H9 (cell line): Measurements from ENCODE around the gene ACACA. TPM values are rescaled to one million over a fixed set of nuclear protein-coding genes. Genes with fewer than 3 reads are reported as not detected.

Experiments
- DNase-seq: peaks from one replicate; pipeline ENCODE4 v3.0.0-alpha.2; 2017
- H2AFZ ChIP-seq: one replicate; pipeline ENCODE4 v1.6.1; 2013; ENCODE audit warnings: mild to moderate bottlenecking, low read length, control low read depth, moderate library complexity
- H2AK5ac ChIP-seq: 2 replicates; pipeline ENCODE4 v1.6.1; 2013; ENCODE audit warnings: low read length, control low read depth, mixed read lengths; ENCODE audit not compliant: insufficient read length
- H2BK120ac ChIP-seq: one replicate; pipeline ENCODE4 v1.6.1; 2013; ENCODE audit warnings: low read depth, mild to moderate bottlenecking, low read length, control low read depth, inconsistent platforms; ENCODE audit not compliant: poor library complexity, severe bottlenecking
- H2BK12ac ChIP-seq: 2 replicates; pipeline ENCODE4 v1.6.1; 2013; ENCODE audit warnings: low read length, control low read depth, mixed read lengths, low read depth; ENCODE audit not compliant: insufficient read length
- H2BK15ac ChIP-seq: 2 replicates; pipeline ENCODE4 v1.6.1; 2013; ENCODE audit warnings: low read depth, low read length, control low read depth
- H2BK20ac ChIP-seq: one replicate; pipeline ENCODE4 v1.6.1; 2013; ENCODE audit warnings: low read depth, mild to moderate bottlenecking, low read length, control low read depth, inconsistent platforms; ENCODE audit not compliant: poor library complexity, severe bottlenecking
- H2BK5ac ChIP-seq: 2 replicates; pipeline ENCODE4 v1.6.1; 2013; ENCODE audit warnings: low read length, control low read depth, mixed read lengths; ENCODE audit not compliant: insufficient read length
- H3K14ac ChIP-seq: 2 replicates; pipeline ENCODE4 v1.6.1; 2013; ENCODE audit warnings: low read length, control low read depth; ENCODE audit not compliant: insufficient read depth
- H3K18ac ChIP-seq: 2 replicates; pipeline ENCODE4 v1.6.1; 2013; ENCODE audit warnings: low read depth, mild to moderate bottlenecking, mixed read lengths, low read length, control low read depth; ENCODE audit not compliant: insufficient read length
- H3K23ac ChIP-seq: 2 replicates; pipeline ENCODE4 v1.6.1; 2013; ENCODE audit warnings: low read length, control low read depth, mixed read lengths, low read depth; ENCODE audit not compliant: insufficient read length
- H3K23me2 ChIP-seq: 2 replicates; pipeline ENCODE4 v1.6.1; 2013; ENCODE audit warnings: low read depth, mild to moderate bottlenecking, mixed read lengths, low read length, control low read depth; ENCODE audit not compliant: insufficient read length, poor library complexity, severe bottlenecking
- H3K27ac ChIP-seq: 2 replicates; pipeline ENCODE4 v1.5.1; 2013; ENCODE audit warnings: low read length, control low read depth, mixed read lengths, low read depth; ENCODE audit not compliant: insufficient read length
- H3K27me3 ChIP-seq: 2 replicates; pipeline ENCODE4 v1.6.1; 2013; ENCODE audit warnings: low read length, control low read depth, inconsistent platforms; ENCODE audit not compliant: insufficient read depth
- H3K4ac ChIP-seq: 2 replicates; pipeline ENCODE4 v1.6.1; 2013; ENCODE audit warnings: low read depth, mild to moderate bottlenecking, control low read depth, inconsistent platforms, low read length, moderate library complexity
- H3K4me1 ChIP-seq: 2 replicates; pipeline ENCODE4 v1.6.1; 2013; ENCODE audit warnings: low read length, control low read depth, inconsistent platforms; ENCODE audit not compliant: insufficient read depth
- H3K4me2 ChIP-seq: 2 replicates; pipeline ENCODE4 v1.6.1; 2013; ENCODE audit warnings: low read length, control low read depth, mixed read lengths; ENCODE audit not compliant: insufficient read length, insufficient read depth
- H3K56ac ChIP-seq: 2 replicates; pipeline ENCODE4 v1.6.1; 2013; ENCODE audit warnings: low read depth, mild to moderate bottlenecking, mixed read lengths, low read length, control low read depth; ENCODE audit not compliant: insufficient read length
- H3K79me1 ChIP-seq: 2 replicates; pipeline ENCODE4 v1.6.1; 2013; ENCODE audit warnings: low read depth, mild to moderate bottlenecking, moderate library complexity, low read length, control low read depth, inconsistent platforms; ENCODE audit not compliant: insufficient read depth, poor library complexity, severe bottlenecking
- H3K79me2 ChIP-seq: 2 replicates; pipeline ENCODE4 v1.6.1; 2013; ENCODE audit warnings: low read length, control low read depth, inconsistent platforms; ENCODE audit not compliant: insufficient read depth
- H3K9ac ChIP-seq: 2 replicates; pipeline ENCODE4 v1.6.1; 2013; ENCODE audit warnings: low read length, control low read depth, mixed read lengths; ENCODE audit not compliant: insufficient read length; ENCODE audit errors: extremely low read depth
- H3K9me3 ChIP-seq: one replicate; pipeline ENCODE4 v1.6.1; 2013; ENCODE audit warnings: low read depth, low read length, inconsistent platforms; ENCODE audit not compliant: control insufficient read depth
- H3T11ph ChIP-seq: one replicate; pipeline ENCODE4 v1.6.1; 2013; ENCODE audit warnings: mild to moderate bottlenecking, low read length, control low read depth, inconsistent platforms
- H4K20me1 ChIP-seq: one replicate; pipeline ENCODE4 v1.6.1; 2013; ENCODE audit not compliant: control insufficient read depth, insufficient read length, insufficient read depth
- H4K5ac ChIP-seq: 2 replicates; pipeline ENCODE4 v1.6.1; 2013; ENCODE audit warnings: low read depth, mild to moderate bottlenecking, mixed read lengths, low read length, control low read depth; ENCODE audit not compliant: insufficient read length
- H4K8ac ChIP-seq: replicated peaks from 2 replicates; pipeline ENCODE4 v1.6.1; 2013; ENCODE audit warnings: low read length, control low read depth, mixed read lengths, low read depth; ENCODE audit not compliant: insufficient read length
- H4K91ac ChIP-seq: 2 replicates; pipeline ENCODE4 v1.6.1; 2013; ENCODE audit warnings: low read depth, mild to moderate bottlenecking, moderate library complexity, mixed read lengths, low read length, control low read depth; ENCODE audit not compliant: insufficient read length
- H3K27ac Mint-ChIP-seq, 3 experiments: 2 replicates in 2 of 3; 3 replicates in 1 of 3; pipeline ENCODE4 v1.8.0; 2020 to 2021; ENCODE audit warnings: mixed read lengths in 3 of 3, mild to moderate bottlenecking in 1 of 3, moderate library complexity in 1 of 3
- H3K27me3 Mint-ChIP-seq: 2 replicates; pipeline ENCODE4 v1.8.0; 2021; ENCODE audit warnings: low read depth, mild to moderate bottlenecking, moderate library complexity, mixed read lengths
- H3K36me3 Mint-ChIP-seq, 3 experiments: 2 replicates in 2 of 3; 3 replicates in 1 of 3; pipeline ENCODE4 v1.8.0; 2020 to 2021; ENCODE audit warnings: low read depth in 3 of 3, mixed read lengths in 3 of 3; ENCODE audit not compliant: insufficient read depth in 1 of 3
- H3K4me1 Mint-ChIP-seq, 2 experiments: 2 replicates each; pipeline ENCODE4 v1.8.0; 2020; ENCODE audit warnings: mixed read lengths in 2 of 2
- H3K4me3 Mint-ChIP-seq, 2 experiments: 2 replicates in 1 of 2; 3 replicates in 1 of 2; pipeline ENCODE4 v1.8.0; 2020 to 2021; ENCODE audit warnings: mild to moderate bottlenecking in 2 of 2, mixed read lengths in 2 of 2, moderate library complexity in 1 of 2
- H3K9me3 Mint-ChIP-seq, 2 experiments: 2 replicates in 1 of 2; 3 replicates in 1 of 2; pipeline ENCODE4 v1.8.0; 2020; ENCODE audit warnings: mild to moderate bottlenecking in 2 of 2, mixed read lengths in 2 of 2, moderate library complexity in 1 of 2
- WGBS: extraction: QIAGEN DNeasy Blood & Tissue Kit; methylation state at CpG from one replicate; pipeline ENCODE4 v1.1.7; 2013; ENCODE audit warnings: missing lambda C conversion rate, low lambda C conversion rate, mixed read lengths; ENCODE audit not compliant: insufficient read length; ENCODE audit errors: extremely low coverage; 5-methylcytosine and 5-hydroxymethylcytosine counted together
- total RNA-seq: library from RNA; stranded (reverse); gene quantifications from 2 replicates; pipeline ENCODE4 v1.2.1, GENCODE V29; 2021
- TF ChIP-seq, protein P1 (sequence below): fragments of 200-600 bp; sonication (generic); conservative IDR thresholded peaks from 3 replicates; pipeline ENCODE4 v1.8.0; 2021; ENCODE audit warnings: antibody characterized with exemption, mild to moderate bottlenecking

The ACACA gene
- total RNA-seq, 1 experiment from 2014 or later: 135 TPM

DNA sequence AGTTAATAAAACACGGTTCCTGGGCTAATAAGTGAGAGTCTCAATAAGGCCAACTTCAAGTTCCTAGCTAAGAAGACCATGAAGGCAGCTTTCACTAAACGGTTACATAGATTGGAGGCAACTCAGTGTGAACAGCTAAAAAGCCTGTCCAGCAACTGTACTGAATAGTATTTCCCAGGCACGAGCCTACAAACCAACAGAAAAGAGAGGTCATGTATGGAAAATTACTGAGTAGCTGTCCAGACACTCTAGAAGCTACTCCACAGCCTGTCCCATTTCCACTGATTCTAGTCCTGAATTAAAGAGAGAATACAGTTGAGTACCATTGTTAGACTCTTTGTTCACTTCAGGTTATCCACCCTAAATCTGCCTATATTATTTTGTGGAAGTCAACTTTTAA is 67.3 kb downstream of the ACACA start:
- Histone ChIP-seq H3K56ac (no peak overlapping the region), H4K91ac (no peak overlapping the region), H3K23ac (no peak overlapping the region), H2BK15ac (no peak overlapping the region), H2AK5ac (no peak overlapping the region), H2BK20ac (no peak overlapping the region), H4K20me1 (no peaks in the 10 kb centered on the region), H2BK120ac (no peak overlapping the region), H3K14ac (no peak overlapping the region), H2BK12ac (no peak overlapping the region), H3K79me2 (peaks cover 12% of the 10 kb centered on the region; the same call in 1 of the 2 replicates), H4K5ac (no peak overlapping the region), H3K79me1 (peaks cover 10% of the 10 kb centered on the region), H3K23me2 (no peaks in the 10 kb centered on the region), H4K8ac (no peak overlapping the region), H3K9ac (no peak overlapping the region), H3K9me3 (no peaks in the 10 kb centered on the region), H3K4ac (no peak overlapping the region), H2BK5ac (no peak overlapping the region), H3K27ac (peak overlapping the region; percentile 26), H3K4me2 (no peak overlapping the region), H3K18ac (no peak overlapping the region), H3T11ph (no peak overlapping the region), H2AFZ (no peak overlapping the region), H3K4me1 (no peaks in the 10 kb centered on the region; the same call in 1 of the 2 replicates), H3K27me3 (no peaks in the 10 kb centered on the region)
- H3K4me3 Mint-ChIP-seq: no peak overlapping the region
- H3K4me1 Mint-ChIP-seq: peaks cover 25 to 27% of the 10 kb centered on the region in 2 experiments
- peak overlapping the region in 1 of 3 experiments; percentile 21; a peak in 4 of 7 replicates for H3K27ac Mint-ChIP-seq
- H3K9me3 Mint-ChIP-seq: no peaks in the 10 kb centered on the region
- H3K27me3 Mint-ChIP-seq: no peaks in the 10 kb centered on the region
- no peak for DNase-seq
- peaks cover 26 to 56% (median 35%) of the 10 kb centered on the region in 3 experiments for H3K36me3 Mint-ChIP-seq
- WGBS: no CpG with 5 or more reads among the region's 3 CpGs
- TF ChIP-seq, protein P1, sequence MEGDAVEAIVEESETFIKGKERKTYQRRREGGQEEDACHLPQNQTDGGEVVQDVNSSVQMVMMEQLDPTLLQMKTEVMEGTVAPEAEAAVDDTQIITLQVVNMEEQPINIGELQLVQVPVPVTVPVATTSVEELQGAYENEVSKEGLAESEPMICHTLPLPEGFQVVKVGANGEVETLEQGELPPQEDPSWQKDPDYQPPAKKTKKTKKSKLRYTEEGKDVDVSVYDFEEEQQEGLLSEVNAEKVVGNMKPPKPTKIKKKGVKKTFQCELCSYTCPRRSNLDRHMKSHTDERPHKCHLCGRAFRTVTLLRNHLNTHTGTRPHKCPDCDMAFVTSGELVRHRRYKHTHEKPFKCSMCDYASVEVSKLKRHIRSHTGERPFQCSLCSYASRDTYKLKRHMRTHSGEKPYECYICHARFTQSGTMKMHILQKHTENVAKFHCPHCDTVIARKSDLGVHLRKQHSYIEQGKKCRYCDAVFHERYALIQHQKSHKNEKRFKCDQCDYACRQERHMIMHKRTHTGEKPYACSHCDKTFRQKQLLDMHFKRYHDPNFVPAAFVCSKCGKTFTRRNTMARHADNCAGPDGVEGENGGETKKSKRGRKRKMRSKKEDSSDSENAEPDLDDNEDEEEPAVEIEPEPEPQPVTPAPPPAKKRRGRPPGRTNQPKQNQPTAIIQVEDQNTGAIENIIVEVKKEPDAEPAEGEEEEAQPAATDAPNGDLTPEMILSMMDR: no peak
